SK-N-MC (cell line): Measurements from ENCODE around the gene NAV3.
A peak's percentile ranks its signal among the peaks of the same experiment; 100 is the strongest.

Experiments used
- DNase-seq: peaks from one replicate; pipeline ENCODE4 v3.0.0-alpha.2; 2011; ENCODE audit warnings: low read depth, low spot score
- H3K27ac ChIP-seq: fragments of 200-600 bp; sonication (generic); 2 replicates; pipeline ENCODE4 v1.5.1; 2016; ENCODE audit warnings: mixed run types
- H3K36me3 ChIP-seq: fragments of 200-600 bp; sonication (generic); 2 replicates; pipeline ENCODE4 v1.6.1; 2017; ENCODE audit warnings: antibody characterized with exemption, low read length, mixed read lengths; ENCODE audit not compliant: insufficient read depth
- H3K4me3 ChIP-seq: fragments of 200-600 bp; sonication (generic); 2 replicates; pipeline ENCODE4 v1.5.1; 2016
- H3K9ac ChIP-seq: fragments of 200-600 bp; sonication (generic); 2 replicates; pipeline ENCODE4 v1.8.0; 2017; ENCODE audit warnings: mixed run types, mixed read lengths; ENCODE audit not compliant: insufficient read length
- H3K9me3 ChIP-seq: fragments of 200-600 bp; sonication (generic); 2 replicates; pipeline ENCODE4 v1.6.1; 2017; ENCODE audit warnings: low read depth, mild to moderate bottlenecking, antibody characterized with exemption, low read length, moderate library complexity, mixed read lengths
- EZH2 ChIP-seq: fragments of 200-600 bp; sonication (generic); IDR thresholded peaks from one replicate; pipeline ENCODE4 v1.6.1; 2017; ENCODE audit warnings: antibody characterized with exemption
- FOXP2 ChIP-seq: optimal IDR thresholded peaks from 2 replicates; pipeline ENCODE3; 2011; ENCODE audit warnings: mild to moderate bottlenecking, moderate library complexity; ENCODE audit not compliant: insufficient read depth; ENCODE audit errors: extremely low read length, control extremely low read depth
- POLR2AphosphoS5 ChIP-seq: IDR thresholded peaks from 2 replicates; pipeline ENCODE4 v1.6.1; 2012; ENCODE audit warnings: mild to moderate bottlenecking, low read depth, low read length, borderline replicate concordance

NAV3 gene

DNA sequence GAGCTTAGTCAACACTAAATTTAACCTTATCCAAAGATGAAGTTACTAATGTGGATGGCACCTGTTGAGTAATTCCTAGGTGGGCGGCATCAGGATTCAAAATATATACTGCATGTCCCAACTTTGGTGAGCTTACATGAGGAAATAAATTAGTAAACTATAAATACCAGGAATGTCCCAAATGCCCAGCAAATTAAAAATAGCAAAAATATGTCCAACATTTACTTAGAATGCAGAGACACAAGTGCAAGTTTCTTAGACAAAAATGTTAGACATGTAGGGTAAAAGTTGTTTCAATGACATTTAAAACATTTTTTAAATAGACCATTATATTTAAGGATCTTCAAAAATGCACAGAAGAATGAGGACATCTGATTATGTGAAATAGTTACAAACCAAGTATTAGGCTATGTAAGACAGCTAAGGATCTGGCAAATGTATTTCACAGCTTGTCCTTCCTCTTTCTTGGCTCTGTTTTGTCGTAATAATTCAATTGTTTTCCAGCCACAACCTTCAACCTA lies 115.9 kb downstream of the NAV3 start:
- no peak overlapping the region for H3K9ac ChIP-seq
- no peak for TF ChIP-seq EZH2
- no peak for TF ChIP-seq POLR2AphosphoS5
- TF ChIP-seq FOXP2, result no peak
- H3K9me3 ChIP-seq, result no peaks in the 10 kb centered on the region
- H3K36me3 ChIP-seq, result no peaks in the 10 kb centered on the region
- H3K27ac ChIP-seq, result no peak overlapping the region; the same call in 1 of the 2 replicates
- no peak overlapping the region for H3K4me3 ChIP-seq
- no peak for DNase-seq

DNA sequence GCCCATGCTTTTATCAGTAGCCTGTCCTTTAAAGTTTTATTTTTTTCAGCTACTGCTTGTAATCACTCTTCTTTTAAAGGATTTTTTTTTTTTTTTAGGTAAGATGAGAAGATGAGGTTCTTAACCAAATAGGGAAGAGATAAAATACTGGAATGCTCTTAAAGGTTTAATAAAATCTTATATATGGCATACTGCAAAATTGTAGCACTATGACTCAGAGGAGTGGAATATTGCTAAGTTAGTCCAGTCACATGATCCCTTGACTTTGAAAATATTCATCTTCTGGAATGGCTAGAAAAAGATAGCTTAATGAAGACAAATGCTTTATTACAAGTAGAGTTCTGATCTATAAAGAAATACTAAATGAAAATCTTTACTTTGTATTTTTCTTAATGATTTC lies 116.6 kb downstream of the NAV3 start:
- TF ChIP-seq FOXP2, result no peak
- no peak for TF ChIP-seq EZH2
- TF ChIP-seq POLR2AphosphoS5, result no peak
- Histone ChIP-seq H3K9me3 (no peaks in the 10 kb centered on the region), H3K9ac (no peak overlapping the region), H3K27ac (peak overlapping the region; percentile 19; the same call in 1 of the 2 replicates), H3K36me3 (no peaks in the 10 kb centered on the region), H3K4me3 (no peak overlapping the region)
- no peak for DNase-seq

DNA sequence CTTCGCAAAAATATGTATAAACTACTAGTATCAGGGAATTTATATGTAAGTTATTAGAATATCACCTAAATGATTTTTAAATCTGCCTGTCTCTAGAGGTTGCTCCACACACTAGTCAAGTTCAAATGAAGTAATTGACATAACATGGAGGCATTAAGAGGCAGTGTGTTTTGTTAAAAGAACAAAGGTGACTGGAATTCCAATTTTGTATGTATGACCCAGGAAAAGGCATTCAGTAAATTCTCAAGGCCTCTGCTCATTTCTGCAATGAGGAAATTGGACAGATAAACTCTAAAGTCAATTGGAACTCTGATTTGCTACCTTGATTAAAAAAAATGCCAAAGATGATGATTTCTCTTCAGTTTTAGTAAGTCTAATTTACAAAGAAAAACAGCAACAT lies 117.1 kb downstream of the NAV3 start:
- no peak overlapping the region for H3K9ac ChIP-seq
- no peak overlapping the region for H3K4me3 ChIP-seq
- peak overlapping the region; percentile 19; the same call in 1 of the 2 replicates for H3K27ac ChIP-seq
- TF ChIP-seq FOXP2 (no peak), POLR2AphosphoS5 (no peak)
- no peaks in the 10 kb centered on the region for H3K9me3 ChIP-seq
- no peaks in the 10 kb centered on the region for H3K36me3 ChIP-seq
- DNase-seq, result no peak

DNA sequence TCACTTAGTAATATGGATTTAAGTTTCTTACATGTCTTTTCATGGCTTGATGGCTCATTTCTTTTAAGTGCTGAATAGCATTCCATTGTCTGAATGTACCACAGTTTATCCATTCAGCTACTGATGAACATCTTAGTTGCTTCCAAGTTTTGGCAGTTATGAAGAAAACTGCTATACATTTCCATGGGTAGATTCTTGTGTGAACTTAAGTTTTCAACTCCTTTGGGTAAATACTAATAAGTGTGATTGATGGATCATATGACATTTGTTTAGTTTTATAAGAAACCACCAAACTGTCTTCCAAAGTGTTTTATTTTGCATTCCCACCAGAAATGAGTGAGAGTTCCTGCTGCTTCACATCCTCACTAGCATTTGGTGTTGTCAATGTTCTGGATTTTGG lies 119.2 kb downstream of the NAV3 start:
- no peak for TF ChIP-seq FOXP2
- TF ChIP-seq EZH2, result no peak
- no peak for TF ChIP-seq POLR2AphosphoS5
- no peaks in the 10 kb centered on the region for H3K36me3 ChIP-seq
- no peak overlapping the region for H3K9ac ChIP-seq
- no peak for DNase-seq
- H3K4me3 ChIP-seq, result no peak overlapping the region
- no peak overlapping the region for H3K27ac ChIP-seq
- H3K9me3 ChIP-seq, result no peaks in the 10 kb centered on the region

DNA sequence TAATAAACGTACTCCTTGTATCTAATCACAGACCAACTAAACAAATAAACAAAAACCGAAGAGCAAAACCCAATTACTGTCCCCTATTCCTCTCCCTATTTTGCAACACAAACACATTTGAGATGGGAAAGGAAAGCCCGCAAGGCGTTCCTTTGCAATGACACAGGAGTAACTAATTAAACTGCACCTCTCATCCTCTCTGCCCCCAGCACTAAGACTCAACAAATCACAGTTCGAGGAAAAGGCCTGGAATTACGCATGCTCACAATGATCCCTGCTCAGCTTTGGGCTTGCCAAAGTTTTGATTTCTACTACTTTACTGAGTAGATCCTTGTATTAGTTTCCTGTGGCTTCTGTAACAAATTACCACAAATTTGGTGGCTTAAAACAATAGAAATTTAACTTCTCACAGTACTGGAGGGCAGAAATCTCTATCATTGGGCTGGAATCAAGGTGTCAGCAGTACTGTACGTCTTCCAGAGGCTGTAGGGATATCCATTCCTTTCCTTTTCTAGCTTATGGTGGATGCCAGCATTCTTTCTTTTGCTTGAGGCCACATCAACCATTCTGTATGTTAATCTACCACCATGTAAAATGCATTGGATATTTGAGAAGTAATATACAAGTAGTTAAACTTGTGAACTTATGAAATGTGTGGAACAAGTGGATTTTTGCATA lies 123.0 kb downstream of the NAV3 start:
- H3K4me3 ChIP-seq, result no peak overlapping the region
- no peak overlapping the region for H3K9ac ChIP-seq
- TF ChIP-seq POLR2AphosphoS5 (no peak), EZH2 (no peak), FOXP2 (no peak)
- no peak overlapping the region for H3K27ac ChIP-seq
- no peak for DNase-seq
- H3K9me3 ChIP-seq, result no peaks in the 10 kb centered on the region
- H3K36me3 ChIP-seq, result no peaks in the 10 kb centered on the region

DNA sequence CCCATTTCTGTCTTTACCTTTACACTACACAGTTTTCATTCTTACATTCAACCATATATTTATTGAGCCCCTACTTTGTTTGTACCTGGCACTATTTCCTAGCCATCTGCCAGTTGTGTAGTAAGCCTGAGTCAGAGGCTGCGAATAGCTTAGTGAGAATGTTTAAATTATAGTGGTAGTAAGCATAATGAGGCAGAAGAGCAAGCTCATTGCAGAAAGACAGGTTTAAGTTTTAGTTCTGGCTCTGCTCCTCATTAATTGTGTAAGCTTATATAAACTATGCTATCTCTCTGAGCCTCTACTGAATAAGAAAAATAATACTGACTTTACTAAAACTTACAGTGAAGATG lies 123.5 kb downstream of the NAV3 start:
- Histone ChIP-seq H3K27ac (no peak overlapping the region), H3K9me3 (no peaks in the 10 kb centered on the region), H3K36me3 (no peaks in the 10 kb centered on the region), H3K9ac (no peak overlapping the region), H3K4me3 (no peak overlapping the region)
- TF ChIP-seq EZH2 (no peak), POLR2AphosphoS5 (no peak), FOXP2 (no peak)
- DNase-seq, result no peak

DNA sequence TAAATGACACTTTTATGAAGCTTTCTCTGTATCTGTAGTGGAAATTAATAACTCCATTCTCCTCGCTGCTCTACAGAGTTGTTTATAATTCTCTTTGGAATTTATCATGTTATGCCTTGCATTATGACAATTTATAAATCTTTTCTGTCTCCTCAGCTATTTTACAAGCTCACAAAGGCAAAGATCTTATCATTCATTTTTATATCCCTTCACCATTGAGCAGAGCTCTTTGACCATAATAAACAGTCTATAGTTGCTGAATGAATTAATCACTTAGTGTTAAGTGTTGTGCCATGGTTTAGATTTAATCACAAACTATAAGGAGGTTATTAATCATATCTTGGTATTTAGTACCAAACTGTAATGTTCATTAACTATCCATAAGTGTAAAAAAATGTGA lies 126.4 kb downstream of the NAV3 start:
- Histone ChIP-seq H3K9ac (no peak overlapping the region), H3K4me3 (no peak overlapping the region), H3K36me3 (no peaks in the 10 kb centered on the region), H3K27ac (no peak overlapping the region), H3K9me3 (no peaks in the 10 kb centered on the region)
- TF ChIP-seq FOXP2 (no peak), POLR2AphosphoS5 (no peak), EZH2 (no peak)
- no peak for DNase-seq

DNA sequence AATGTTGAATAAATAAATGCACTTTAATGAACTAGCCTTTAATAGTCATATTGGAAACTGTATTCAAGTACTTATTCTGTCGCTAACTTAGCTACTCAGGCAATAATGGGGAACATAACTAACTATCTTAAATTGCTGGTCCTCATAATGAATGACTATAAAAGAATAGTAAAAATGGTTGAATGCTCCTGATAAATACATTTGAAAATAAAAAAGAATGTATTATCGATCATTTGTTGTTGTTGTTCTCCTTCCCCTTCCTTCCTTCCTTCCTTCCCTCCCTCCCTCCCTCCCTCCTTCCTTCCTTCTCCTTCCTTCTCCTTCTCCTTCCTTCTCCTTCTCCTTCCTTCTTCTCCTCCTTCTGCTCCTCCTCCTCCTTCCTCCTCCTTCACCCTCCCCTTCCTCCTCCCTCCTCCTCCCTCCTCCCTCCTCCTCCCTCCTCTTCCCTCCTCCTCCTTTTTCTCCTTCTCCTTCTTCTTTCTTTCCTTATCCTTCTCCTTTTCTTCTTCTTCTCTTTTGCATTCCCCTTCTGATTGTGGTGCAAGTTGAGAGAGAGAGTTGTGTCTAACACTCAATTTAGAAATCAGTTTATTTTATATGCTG lies 133.0 kb downstream of the NAV3 start:
- DNase-seq, result no peak
- H3K36me3 ChIP-seq, result no peaks in the 10 kb centered on the region
- TF ChIP-seq FOXP2, result no peak
- no peak for TF ChIP-seq POLR2AphosphoS5
- no peak for TF ChIP-seq EZH2
- no peak overlapping the region for H3K4me3 ChIP-seq
- no peak overlapping the region for H3K27ac ChIP-seq
- H3K9me3 ChIP-seq, result no peaks in the 10 kb centered on the region
- no peak overlapping the region for H3K9ac ChIP-seq
